Bronchial epithelial cell (primary cell): ENCODE results near the gene YBEY. TPM values are rescaled to one million over a fixed set of nuclear protein-coding genes. Genes with fewer than 3 reads are reported as not detected.

Experiments
- DNase-seq: peaks from one replicate; pipeline ENCODE4 v3.0.0-alpha.2; 2010; ENCODE audit warnings: low read depth
- FAIRE-seq: peaks from 2 replicates; lab custom pipeline; 2011; peaks lifted over from hg19 to GRCh38; lab: Jason Lieb, UNC
- H3K27me3 ChIP-seq: 2 replicates; pipeline ENCODE4 v1.5.1; 2011; ENCODE audit warnings: low read length; ENCODE audit not compliant: control insufficient read depth, insufficient read depth
- H3K36me3 ChIP-seq: 2 replicates; pipeline ENCODE4 v1.5.1; 2011; ENCODE audit warnings: low read length; ENCODE audit not compliant: control insufficient read depth, insufficient read depth
- H3K4me3 ChIP-seq: 2 replicates; pipeline ENCODE4 v1.5.1; 2011; ENCODE audit warnings: mild to moderate bottlenecking, low read depth, low read length, control low read depth
- CTCF ChIP-seq: IDR thresholded peaks from 2 replicates; pipeline ENCODE4 v1.5.1; 2011; ENCODE audit warnings: mild to moderate bottlenecking, moderate library complexity, low read length, control low read depth, inconsistent platforms; ENCODE audit not compliant: insufficient read depth, severe bottlenecking
- total RNA-seq: library from RNA; depleted of rRNA; stranded (reverse); fragments of >200 nt; gene quantifications from 2 replicates; pipeline ENCODE4 v1.2.1, GENCODE V29; 2014

The YBEY gene
- total RNA-seq, 1 donor from 2014 or later: 17.4 TPM

GRCh38 chr21:46346296-46347202 is 60.4 kb downstream of the YBEY start:
- TF ChIP-seq CTCF: no peak
- DNase-seq: no peak
- Histone ChIP-seq H3K36me3 (peaks cover 15% of the 10 kb centered on the region), H3K4me3 (no peak overlapping the region), H3K27me3 (no peaks in the 10 kb centered on the region)
- peak; percentile 81 for FAIRE-seq

- H3K27me3 ChIP-seq: no peaks in the 10 kb centered on the region
- no peak for TF ChIP-seq CTCF
- H3K36me3 ChIP-seq: peaks cover 16% of the 10 kb centered on the region
- DNase-seq (no peak), FAIRE-seq (peak; percentile 40)
- no peak overlapping the region for H3K4me3 ChIP-seq
These were observed 61.0 kb downstream of the YBEY start for GRCh38 chr21:46347203-46347550.

Other genes starting within 250 kb of the YBEY start
- 1.0 and 12.6 TPM in 2 replicates for gene COL6A2, start 188.2 kb upstream of the YBEY start, total RNA-seq
- not detected in 2 replicates for gene FTCD, start 130.8 kb upstream of the YBEY start, total RNA-seq
- gene SPATC1L, start 101.9 kb upstream of the YBEY start, total RNA-seq: 0.64 and 1.1 TPM in 2 replicates
- 29.6 and 43.7 TPM in 2 replicates for gene LSS, start 57.6 kb upstream of the YBEY start, total RNA-seq
- gene MCM3AP, start 731 bp upstream of the YBEY start, total RNA-seq: 70.8 and 80.5 TPM in 2 replicates
- gene C21orf58, start 37.5 kb downstream of the YBEY start, total RNA-seq: 0.53 and 0.77 TPM in 2 replicates
- gene PCNT, start 37.8 kb downstream of the YBEY start, total RNA-seq: 11.1 and 11.3 TPM in 2 replicates
- gene DIP2A, start 172.5 kb downstream of the YBEY start, total RNA-seq: 28.2 and 35.5 TPM in 2 replicates